ENCODE measurements around the gene DCTN2. TPM values are rescaled to one million over a fixed set of nuclear protein-coding genes. Genes with fewer than 3 reads are reported as not detected.
A peak's percentile ranks its signal among the peaks of the same experiment; 100 is the strongest.

Gene DCTN2
- polyA plus RNA-seq, 2 of the 4 experiments (the other 2 are of a cell fraction): 169 to 211 TPM

DNA sequence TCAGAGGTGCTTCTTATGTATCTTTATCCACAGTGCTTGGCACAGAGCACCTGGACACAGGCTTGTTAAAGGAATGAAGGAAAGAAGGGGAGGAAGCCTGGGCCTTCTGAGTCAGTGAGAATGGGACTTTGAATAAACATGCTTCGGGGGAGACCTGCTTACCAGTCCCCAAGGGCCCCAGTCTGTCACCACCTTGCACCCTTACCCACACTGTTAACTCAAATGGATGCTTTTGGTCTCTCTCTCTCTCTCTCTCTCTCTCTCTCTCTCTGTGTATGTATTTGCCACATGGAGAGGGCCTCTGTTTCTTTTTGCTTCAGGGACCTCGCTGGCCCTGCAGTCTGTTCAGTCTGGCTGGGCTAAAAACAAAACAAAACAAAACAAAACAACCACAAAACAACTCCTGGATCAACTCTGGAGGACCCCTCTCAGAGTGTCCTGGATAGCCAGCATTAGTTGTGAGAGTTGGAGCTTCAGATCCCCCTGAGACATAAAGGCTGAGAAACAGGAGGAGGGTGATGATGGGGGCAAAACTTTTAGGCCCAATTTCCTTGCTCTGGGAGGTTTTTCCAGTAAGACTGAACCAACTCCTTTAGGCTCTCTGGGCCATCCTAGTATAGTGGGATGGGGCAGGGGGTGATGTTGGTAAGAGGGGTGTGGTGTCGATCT, 4.8 kb upstream of the DCTN2 start:
- WGBS (ENCODE audit: missing lambda C conversion rate): 55% methylated on average over 3 of the region's 3 CpGs
- Histone ChIP-seq H3K4me3 (no peak overlapping the region), H3K9me3 (no peaks in the 10 kb centered on the region), H3K4me1 (peaks cover 18% of the 10 kb centered on the region; the same call in 2 of the 3 replicates), H3K27ac (peak overlapping the region in 1 of 2 experiments; percentile 12; a peak in 1 of 6 replicates), H3K4me2 (no peak overlapping the region)
- no peak for DNase-seq (ENCODE audit: low read depth in 1 of 2, low spot score in 1 of 2)
- FAIRE-seq: no peak
- ChIA-PET CTCF (interaction anchor here (0.7 to 4.8 kb wide), 4 partner anchors 22 to 185 kb away, joined by 3 to 18 read pairs (median 4); no protein-coding TSS in a partner anchor), POLR2A (no interaction called here)
- TF ChIP-seq KDM5A (IDR thresholded peaks at IDR 0.05): no peak
- TF ChIP-seq MAFK (IDR thresholded peaks at IDR 0.05; ENCODE audit: partially characterized antibody): no peak
- no peak for TF ChIP-seq ZSCAN20 (CRISPR knock-in tag; IDR thresholded peaks at IDR 0.05)
- no peak for TF ChIP-seq POLR2A (IDR thresholded peaks at IDR 0.05; ENCODE audit: low read length)
- no peak for TF ChIP-seq HOXB13 (CRISPR knock-in tag; IDR thresholded peaks at IDR 0.05; ENCODE audit: low read depth)
- TF ChIP-seq PHF8 (IDR thresholded peaks at IDR 0.05; ENCODE audit: borderline replicate concordance, low read depth): no peak
- TF ChIP-seq HEYL (CRISPR knock-in tag; IDR thresholded peaks at IDR 0.05): no peak
- no peak for TF ChIP-seq HMGXB4 (CRISPR knock-in tag; IDR thresholded peaks at IDR 0.05; ENCODE audit: borderline replicate concordance)
- ATAC-seq: no peak

- ChIA-PET POLR2A (no interaction called here), CTCF (interaction anchor here (4.8 kb wide), 1 partner anchor 32 kb away, joined by 18 read pairs; no protein-coding TSS in a partner anchor)
- DNase-seq (ENCODE audit: low read depth in 1 of 2, low spot score in 1 of 2) (no peak), ATAC-seq (no peak), FAIRE-seq (no peak)
- Histone ChIP-seq H3K27ac (no peak overlapping the region), H3K9me3 (no peaks in the 10 kb centered on the region), H3K4me2 (peak overlapping the region; percentile 71; the same call in 1 of the 3 replicates), H3K4me3 (no peak overlapping the region), H3K4me1 (peaks cover 21% of the 10 kb centered on the region)
- TF ChIP-seq HES2 (IDR thresholded peaks at IDR 0.05) (no peak), CTCF (IDR thresholded peaks at IDR 0.05) (no peak), ZSCAN20 (CRISPR knock-in tag; IDR thresholded peaks at IDR 0.05) (no peak), RCOR1 (IDR thresholded peaks at IDR 0.05; ENCODE audit: low read depth, low read length) (no peak), FOXS1 (CRISPR knock-in tag; IDR thresholded peaks at IDR 0.05) (no peak), ZFP36 (IDR thresholded peaks at IDR 0.05; ENCODE audit: borderline replicate concordance, partially characterized antibody) (no peak), EHMT2 (IDR thresholded peaks at IDR 0.05; ENCODE audit: low read depth) (no peak), RFX5 (IDR thresholded peaks at IDR 0.05) (no peak), CHD2 (IDR thresholded peaks at IDR 0.05; ENCODE audit: low read length, partially characterized antibody) (no peak)
- WGBS (ENCODE audit: missing lambda C conversion rate): 87% methylated on average over 7 of the region's 7 CpGs
Observed at GRCh38 chr12:57550641-57551549, 3.9 kb upstream of the DCTN2 start.

Data from A549 (cell line).